IMR-90 (cell line): ENCODE results near the gene SHROOM3. TPM values are rescaled to one million over a fixed set of nuclear protein-coding genes. Genes with fewer than 3 reads are reported as not detected.
A peak's percentile ranks its signal among the peaks of the same experiment; 100 is the strongest.

Experiments used
- ATAC-seq: fragments of 200-7000 bp; cut with Tn5 transposase; 2 replicates; pipeline ENCODE4 v1.9.1; 2020; ENCODE audit warnings: low read depth, mild to moderate bottlenecking, moderate library complexity
- BruUV-seq: library from RNA; stranded (reverse); fragments of 400-500 nt; replicated peaks from 2 replicates; lab custom pipeline; 2021; lab: Mats Ljungman, UMichigan
- CTCF ChIA-PET: fragments of 300-600 bp; formaldehyde crosslinking; extraction: SDS; loops from one replicate; lab custom pipeline; 2021; ENCODE audit warnings: antibody characterized with exemption; lab: Yijun Ruan, JAX
- POLR2A ChIA-PET: fragments of 300-600 bp; sonication (Branson Sonifier 250); formaldehyde crosslinking; loops from one replicate; lab custom pipeline; 2022; ENCODE audit warnings: antibody characterized with exemption; ENCODE audit not compliant: unreplicated experiment; lab: Charles Lee
- DNase-seq: peaks from one replicate; pipeline ENCODE4 v3.0.0; 2013
- H2AFZ ChIP-seq: replicated peaks from 2 replicates; pipeline ENCODE3; 2013; ENCODE audit warnings: low read length, mild to moderate bottlenecking; ENCODE audit not compliant: poor library complexity
- H2AK5ac ChIP-seq: 2 replicates; pipeline ENCODE4 v1.6.1; 2013; ENCODE audit warnings: low read depth, low read length, inconsistent platforms
- H2AK9ac ChIP-seq: replicated peaks from 2 replicates; pipeline ENCODE3; 2013; ENCODE audit warnings: mild to moderate bottlenecking, low read depth, low read length, moderate library complexity; ENCODE audit not compliant: poor library complexity
- H2BK120ac ChIP-seq: 2 replicates; pipeline ENCODE4 v1.6.1; 2013; ENCODE audit warnings: low read depth, low read length, inconsistent platforms
- H2BK15ac ChIP-seq: 3 replicates; pipeline ENCODE4 v1.6.1; 2013; ENCODE audit warnings: low read depth, low read length, inconsistent platforms
- H2BK20ac ChIP-seq: 2 replicates; pipeline ENCODE4 v1.6.1; 2013; ENCODE audit warnings: low read depth, mild to moderate bottlenecking, inconsistent platforms, low read length, moderate library complexity
- H2BK5ac ChIP-seq: 2 replicates; pipeline ENCODE4 v1.6.1; 2013; ENCODE audit warnings: mild to moderate bottlenecking, low read depth, low read length, inconsistent platforms; ENCODE audit not compliant: poor library complexity, severe bottlenecking
- H3K14ac ChIP-seq: replicated peaks from 2 replicates; pipeline ENCODE4 v1.6.1; 2013; ENCODE audit warnings: low read depth, low read length, inconsistent platforms
- H3K18ac ChIP-seq: 2 replicates; pipeline ENCODE4 v1.6.1; 2013; ENCODE audit warnings: low read depth, low read length, control low read depth
- H3K23ac ChIP-seq: 2 replicates; pipeline ENCODE4 v1.6.1; 2013; ENCODE audit warnings: low read depth, low read length, inconsistent platforms
- H3K27ac ChIP-seq: 2 replicates; pipeline ENCODE4 v1.5.1; 2013; ENCODE audit warnings: mild to moderate bottlenecking, control low read depth, low read length; ENCODE audit not compliant: insufficient read depth
- H3K27me3 ChIP-seq: 2 replicates; pipeline ENCODE4 v1.6.1; 2013; ENCODE audit warnings: low read length; ENCODE audit not compliant: control insufficient read depth, insufficient read depth
- H3K36me3 ChIP-seq: 2 replicates; pipeline ENCODE4 v1.6.1; 2013; ENCODE audit warnings: low read length, mixed read lengths; ENCODE audit not compliant: control insufficient read depth, insufficient read depth
- H3K4ac ChIP-seq: 2 replicates; pipeline ENCODE4 v1.6.1; 2013; ENCODE audit warnings: low read depth, low read length, inconsistent platforms
- H3K4me1 ChIP-seq: 2 replicates; pipeline ENCODE4 v1.6.1; 2013; ENCODE audit warnings: low read length, mixed read lengths; ENCODE audit not compliant: control insufficient read depth, insufficient read depth
- H3K4me2 ChIP-seq: 2 replicates; pipeline ENCODE4 v1.6.1; 2013; ENCODE audit warnings: low read depth, mild to moderate bottlenecking, control low read depth, low read length, moderate library complexity
- H3K4me3 ChIP-seq: 2 replicates; pipeline ENCODE4 v1.5.1; 2013; ENCODE audit warnings: low read depth, mild to moderate bottlenecking, control low read depth, low read length, moderate library complexity; ENCODE audit not compliant: insufficient read depth
- H3K56ac ChIP-seq: 2 replicates; pipeline ENCODE4 v1.6.1; 2013; ENCODE audit warnings: low read length, inconsistent platforms; ENCODE audit not compliant: insufficient read depth; ENCODE audit errors: extremely low read depth
- H3K79me1 ChIP-seq, 2 experiments: 2 replicates each; pipeline ENCODE4 v1.6.1; 2013; ENCODE audit warnings: low read length in 2 of 2, inconsistent platforms in 1 of 2, low read depth in 1 of 2
- H3K9ac ChIP-seq: 2 replicates; pipeline ENCODE4 v1.6.1; 2013; ENCODE audit warnings: low read depth, low read length, control low read depth
- H3K9me1 ChIP-seq: 2 replicates; pipeline ENCODE4 v1.6.1; 2013; ENCODE audit warnings: low read length, inconsistent platforms; ENCODE audit not compliant: insufficient read depth
- H3K9me3 ChIP-seq: 2 replicates; pipeline ENCODE4 v1.6.1; 2013; ENCODE audit warnings: low read length; ENCODE audit not compliant: control insufficient read depth, insufficient read depth
- H4K20me1 ChIP-seq: 2 replicates; pipeline ENCODE4 v1.6.1; 2013; ENCODE audit warnings: low read length, inconsistent platforms; ENCODE audit not compliant: insufficient read depth
- H4K5ac ChIP-seq: 2 replicates; pipeline ENCODE4 v1.6.1; 2013; ENCODE audit warnings: mild to moderate bottlenecking, low read depth, low read length, control low read depth
- H4K8ac ChIP-seq, 2 experiments: 2 replicates each; pipeline ENCODE4 v1.6.1; 2013; ENCODE audit warnings: low read depth in 2 of 2, low read length in 2 of 2, control low read depth in 1 of 2, inconsistent platforms in 1 of 2
- H4K91ac ChIP-seq: 2 replicates; pipeline ENCODE4 v1.6.1; 2013; ENCODE audit warnings: low read depth, low read length, inconsistent platforms; ENCODE audit not compliant: insufficient read depth
- CEBPB ChIP-seq: IDR thresholded peaks from 2 replicates; pipeline ENCODE4 v1.6.1; 2012; ENCODE audit warnings: low read depth, low read length, improper control_type of control experiment
- CHD1 ChIP-seq: IDR thresholded peaks from 2 replicates; pipeline ENCODE4 v1.6.1; 2012; ENCODE audit warnings: low read depth, low read length, improper control_type of control experiment
- MAFK ChIP-seq: IDR thresholded peaks from 2 replicates; pipeline ENCODE4 v1.6.1; 2012; ENCODE audit warnings: low read depth, low read length, improper control_type of control experiment
- NFE2L2 ChIP-seq: fragments of 150-350 bp; IDR thresholded peaks from 2 replicates; pipeline ENCODE4 v1.6.1; 2016; ENCODE audit warnings: low read depth, mild to moderate bottlenecking, low read length
- WGBS, 2 experiments: methylation state at CpG; one replicate each; pipeline versions ENCODE4 v1.1.5 to v1.1.7; 2013; ENCODE audit warnings: missing lambda C conversion rate in 2 of 2; ENCODE audit not compliant: insufficient read length in 1 of 2; ENCODE audit errors: extremely low coverage in 2 of 2; 5-methylcytosine and 5-hydroxymethylcytosine counted together
- dilution Hi-C: fragments of 300-500 bp; cut with HindIII; formaldehyde crosslinking; loops from one replicate; pipeline ENCODE4 v1.14.3; 2018; ENCODE audit warnings: low sequenced_read_pairs; ENCODE audit not compliant: unreplicated experiment
- in situ Hi-C: fragments of 300-500 bp; cut with MboI; formaldehyde crosslinking; loops from 3 replicates; pipeline ENCODE4 v1.14.3; 2019; ENCODE audit warnings: low sequenced_read_pairs, inconsistent platforms, mixed read lengths
- intact Hi-C: fragments of 100-400 bp; cut with micrococcal nuclease; formaldehyde crosslinking; loops from 2 replicates; pipeline ENCODE4 v1.10.0; 2022
- polyA plus RNA-seq, 3 experiments: library from polyadenylated mRNA; depleted of rRNA; stranded (reverse); fragments of >200 nt; gene quantifications; 2 replicates each; pipeline ENCODE4 v1.2.3, GENCODE V29; 2012; ENCODE audit warnings: low replicate concordance in 1 of 3
- total RNA-seq: library from RNA; depleted of rRNA; stranded (reverse); fragments of >200 nt; gene quantifications from 2 replicates; pipeline ENCODE4 v1.2.3, GENCODE V29; 2012

Gene SHROOM3
- total and polyA plus RNA-seq, 2 of the 4 experiments (the other 2 are of a cell fraction) = 10.8 to 19.5 TPM

DNA sequence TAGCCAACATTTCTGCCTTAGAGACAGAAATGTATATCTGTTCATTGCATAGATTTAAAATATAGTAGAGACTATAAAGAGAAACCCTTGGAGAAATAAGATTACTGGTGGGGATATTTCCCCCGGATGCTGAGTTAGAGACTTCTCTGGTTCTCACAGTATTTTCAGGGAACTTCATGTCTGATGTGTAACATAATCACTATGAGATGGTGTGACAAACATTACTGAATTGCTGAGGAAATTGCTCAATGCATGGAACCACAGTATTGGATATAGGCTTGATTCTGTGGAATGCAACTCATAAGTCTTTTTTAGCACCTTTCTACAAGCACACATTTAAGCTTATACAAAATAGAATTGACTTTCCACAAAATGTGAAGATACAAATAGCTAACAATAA is 310.2 kb downstream of the SHROOM3 start:
- Histone ChIP-seq H3K56ac (peak overlapping the region; percentile 73; the same call in 1 of the 2 replicates), H2AK9ac (no peak overlapping the region), H2BK120ac (peak overlapping the region; percentile 94), H3K9ac (peak overlapping the region; percentile 76; the same call in 1 of the 2 replicates), H3K79me1 (peaks cover 0 to 49% of the 10 kb centered on the region in 2 experiments; a peak in 3 of 4 replicates), H3K4ac (peak overlapping the region; percentile 92; the same call in 1 of the 2 replicates), H4K8ac (peak overlapping the region; percentile 64 to 91), H4K20me1 (no peaks in the 10 kb centered on the region), H2BK20ac (peak overlapping the region; percentile 91; the same call in 1 of the 2 replicates), H3K4me3 (no peak overlapping the region), H4K5ac (peak overlapping the region; percentile 69; the same call in 1 of the 2 replicates), H2AK5ac (no peak overlapping the region; the same call in 1 of the 2 replicates), H2AFZ (no peak overlapping the region), H3K9me3 (no peaks in the 10 kb centered on the region), H3K18ac (peak overlapping the region; percentile 91), H3K27ac (peak overlapping the region; percentile 87; the same call in 1 of the 2 replicates), H3K4me2 (peak overlapping the region; percentile 73; the same call in 1 of the 2 replicates), H3K36me3 (peaks cover 6% of the 10 kb centered on the region; the same call in 1 of the 2 replicates), H3K23ac (peak overlapping the region; percentile 86; the same call in 1 of the 2 replicates), H3K27me3 (no peaks in the 10 kb centered on the region), H2BK5ac (peak overlapping the region; percentile 93), H3K14ac (peak overlapping the region; percentile 89), H3K9me1 (no peaks in the 10 kb centered on the region; the same call in 1 of the 2 replicates), H3K4me1 (peaks cover 16% of the 10 kb centered on the region), H2BK15ac (peak overlapping the region; percentile 75; the same call in 1 of the 3 replicates), H4K91ac (peak overlapping the region; percentile 86)
- BruUV-seq = no TSS peak
- ATAC-seq (peak; percentile 31), DNase-seq (peak; percentile 75)
- in situ Hi-C loops (no loop called here), intact Hi-C loops (no loop called here), dilution Hi-C loops (no loop called here)
- POLR2A ChIA-PET = interaction anchor here (0.6 kb wide), 1 partner anchor 167 kb away, joined by 4 read pairs; no protein-coding TSS in a partner anchor
- CTCF ChIA-PET = no interaction called here
- no CpG with 5 or more reads among the region's 1 CpG for WGBS, 2 experiments
- TF ChIP-seq NFE2L2 (no peak), CEBPB (peak; percentile 95), MAFK (no peak), CHD1 (no peak)
